Embryonic facial prominence (tissue), 1 donor: ENCODE results near the gene MYPN.
"Not testable (repeated sequence)": the region's sequence is repeated elsewhere in the genome, so short reads cannot be mapped to it uniquely, and the experiment has no call there.

Experiments used
- DNase-seq: peaks from one replicate; pipeline ENCODE4 v3.0.0-alpha.2; 2016; ENCODE audit errors: extremely low spot score

Gene MYPN

DNA sequence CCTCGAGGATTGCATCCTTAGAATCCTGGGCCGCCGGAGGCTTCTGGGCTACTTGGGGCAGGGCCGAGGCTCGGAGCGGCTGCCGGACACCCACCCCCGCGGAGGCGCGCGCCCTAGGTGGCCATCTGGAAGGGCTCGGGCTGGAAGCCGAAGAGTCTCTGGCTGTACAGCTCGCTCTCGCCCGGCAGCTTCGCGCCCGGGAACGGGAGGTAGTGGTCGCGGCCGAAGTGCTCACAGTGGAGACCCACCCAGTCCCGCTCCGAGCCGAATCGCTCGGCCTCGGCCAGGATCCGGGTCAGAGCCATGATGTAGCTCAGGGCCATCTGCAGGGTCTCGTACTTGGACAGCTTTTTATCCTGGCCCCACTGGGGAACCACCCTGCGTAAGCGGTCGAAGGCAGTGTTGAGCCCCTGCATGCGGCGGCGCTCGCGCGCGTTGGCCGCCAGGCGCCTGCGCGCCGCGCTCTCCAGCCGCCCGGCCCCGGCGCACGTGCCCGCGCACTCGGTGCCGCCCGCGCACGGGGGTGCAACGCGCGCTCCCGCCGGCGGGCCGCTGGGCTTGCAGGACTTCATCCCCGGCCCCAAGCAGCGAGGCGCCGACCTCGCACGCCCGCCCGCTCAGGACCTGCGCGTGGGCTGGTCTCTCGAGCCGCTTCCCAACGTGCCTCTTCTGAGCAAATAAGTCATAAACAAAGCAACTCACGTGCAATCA is 122.0 kb downstream of the MYPN start:
- DNase-seq, result no peak

GRCh38 chr10:68231817-68232251 is 122.5 kb downstream of the MYPN start, which contains the start of gene ATOH7:
ATOH7 (minus strand) TSS chr10:68232113; CDS start chr10:68231677, 436 bp downstream.
- DNase-seq, result no peak

DNA sequence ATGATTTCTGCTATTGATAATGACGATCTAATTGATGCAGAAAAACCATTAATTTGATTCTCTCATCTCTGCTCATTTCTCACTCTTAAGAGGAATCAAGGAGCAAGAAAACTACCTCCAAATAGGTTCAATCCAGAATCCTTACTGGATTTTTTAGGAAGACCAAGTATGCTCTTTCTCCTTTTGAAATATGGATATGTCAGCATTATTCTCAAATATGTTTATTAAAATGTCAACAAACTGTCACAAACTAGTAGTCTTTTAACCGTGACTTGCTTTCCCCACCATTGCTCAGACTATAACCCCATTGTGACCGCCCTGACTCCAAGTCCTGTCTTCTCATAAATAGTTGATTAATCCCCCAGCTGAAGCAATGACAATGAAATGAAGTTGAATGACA is 123.8 kb downstream of the MYPN start:
- DNase-seq, result no peak

- no peak for DNase-seq
Measured at GRCh38 chr10:68235111-68235510, 125.8 kb downstream of the MYPN start.

GRCh38 chr10:68235581-68235980 is 126.3 kb downstream of the MYPN start:
- DNase-seq, result no peak

- no peak for DNase-seq
Measured at GRCh38 chr10:68237173-68237572, 127.9 kb downstream of the MYPN start.

GRCh38 chr10:68238371-68238770 is 129.1 kb downstream of the MYPN start:
- no peak for DNase-seq

DNA sequence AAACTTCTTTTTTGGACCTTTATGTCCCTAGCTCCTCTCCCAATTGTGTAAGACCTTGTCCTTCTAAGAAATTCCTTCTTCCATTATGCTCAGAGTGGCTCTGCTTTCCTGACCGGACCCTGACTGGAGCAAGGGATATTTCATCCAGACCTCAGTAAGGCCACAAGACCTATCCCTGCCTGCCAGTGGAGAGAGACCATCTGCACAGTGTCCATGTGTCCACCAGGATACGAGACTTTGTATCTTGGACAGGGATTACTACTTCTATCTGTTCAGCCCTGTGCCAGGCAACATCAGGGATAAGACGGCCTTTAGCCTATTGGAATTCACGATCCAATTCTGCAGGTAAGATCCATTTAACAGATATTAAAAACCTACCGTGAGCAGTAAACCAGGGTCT is 129.8 kb downstream of the MYPN start:
- DNase-seq, result no peak

- no peak for DNase-seq
Measured at GRCh38 chr10:68239596-68240150, 130.4 kb downstream of the MYPN start.

DNA sequence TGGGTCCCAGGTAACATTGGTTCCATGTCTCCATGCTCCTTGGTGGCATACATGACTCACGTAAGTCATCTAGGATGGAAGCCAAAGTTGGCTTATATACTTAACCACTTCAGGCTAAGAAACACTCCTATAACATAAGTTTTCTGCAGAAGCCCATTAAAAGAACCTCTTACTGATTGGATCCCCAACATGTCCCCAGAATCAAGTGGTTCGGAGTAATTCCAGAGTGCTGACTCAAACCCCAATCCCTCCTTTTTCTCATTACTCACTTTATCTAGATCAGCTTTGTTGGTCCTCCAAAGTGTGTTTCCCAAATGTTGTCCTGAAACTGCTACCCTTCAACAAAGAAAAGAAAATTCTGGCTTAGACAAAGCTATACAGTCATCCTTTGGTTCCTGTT is 132.8 kb downstream of the MYPN start:
- DNase-seq, result no peak

- not testable (repeated sequence) for DNase-seq
Measured at GRCh38 chr10:68246397-68246796, 137.1 kb downstream of the MYPN start.

- DNase-seq, result no peak
Measured at GRCh38 chr10:68247931-68248330, 138.6 kb downstream of the MYPN start.

DNA sequence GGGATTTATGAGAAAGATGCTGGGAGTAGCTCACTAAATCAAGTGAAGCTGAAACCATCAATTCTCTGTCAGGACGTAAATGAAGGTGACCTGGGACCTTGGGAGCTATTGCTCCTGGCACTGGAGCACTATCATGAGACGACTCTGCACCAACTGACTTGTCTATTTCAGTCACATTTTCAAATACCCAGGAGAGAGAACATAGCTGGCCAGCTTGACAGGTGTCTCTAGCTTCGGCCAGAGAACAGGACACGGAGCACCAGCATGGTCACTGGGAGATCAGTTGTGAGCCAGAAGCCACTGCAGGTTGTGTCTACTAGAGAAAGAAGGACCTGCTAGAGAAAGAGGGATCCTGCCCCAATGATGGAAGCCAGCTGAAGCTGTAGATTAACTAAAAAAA is 140.0 kb downstream of the MYPN start:
- no peak for DNase-seq

DNA sequence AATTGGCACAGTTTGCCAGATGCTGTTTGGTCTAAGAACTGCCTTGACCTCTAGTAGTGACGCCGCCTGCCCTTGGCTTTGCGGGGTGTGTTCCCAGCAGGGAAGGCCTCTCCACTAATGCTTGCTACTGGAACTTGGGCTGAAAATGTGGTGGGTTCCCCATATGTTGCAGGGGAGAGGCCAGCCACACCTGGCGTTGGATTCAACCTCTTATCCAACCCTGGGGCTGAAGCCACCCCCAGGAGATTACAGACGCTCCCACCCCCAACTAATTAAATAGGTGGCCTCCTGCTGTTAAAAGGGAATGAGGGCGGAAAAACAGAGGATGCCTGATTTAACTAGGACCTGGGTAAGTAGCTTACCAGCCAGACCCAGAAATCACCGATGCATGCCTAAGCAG is 141.9 kb downstream of the MYPN start:
- no peak for DNase-seq

- DNase-seq, result no peak
Measured at GRCh38 chr10:68251625-68252495, 142.6 kb downstream of the MYPN start.

DNA sequence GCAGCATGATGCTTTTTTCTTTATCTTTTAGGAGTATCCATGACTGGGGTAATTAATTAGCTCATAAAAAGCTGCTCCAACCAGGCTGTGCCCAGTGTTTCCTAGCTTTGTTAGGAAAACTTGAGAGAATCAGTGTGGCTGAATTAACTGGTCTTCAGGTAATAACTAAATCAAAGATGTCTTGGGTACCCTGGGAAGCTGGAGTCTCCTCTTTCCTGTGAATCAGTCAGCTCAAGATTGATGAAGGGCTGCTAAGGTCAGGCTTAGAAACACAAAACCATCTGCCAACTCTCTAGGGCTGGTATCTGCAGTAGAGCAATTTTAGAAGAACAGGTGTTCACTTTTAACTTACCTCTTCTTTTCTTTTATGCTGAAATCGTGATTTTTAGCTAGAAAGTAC is 144.1 kb downstream of the MYPN start:
- DNase-seq, result no peak

GRCh38 chr10:68261132-68261856 is 152.0 kb downstream of the MYPN start:
- no peak for DNase-seq
